ENCODE results near the gene EXOSC10. TPM values are rescaled to one million over a fixed set of nuclear protein-coding genes. Genes with fewer than 3 reads are reported as not detected.

EXOSC10 gene
- total and polyA plus RNA-seq, 4 experiments from 2014 or later, result 30.1 to 84.4 (median 65.6) TPM

GRCh38 chr1:11026903-11027302 is 72.8 kb downstream of the EXOSC10 start:
- peaks cover 18 to 28% (median 19%) of the 10 kb centered on the region in 4 donors for H3K4me1 Mint-ChIP-seq
- no peaks in the 10 kb centered on the region for H3K27me3 Mint-ChIP-seq
- Histone ChIP-seq H3K4me1 (ENCODE audit: insufficient read depth, low read length) (no peaks in the 10 kb centered on the region), H3K4me3 (ENCODE audit: low read length in 2 of 2) (no peak overlapping the region), H3K27ac (ENCODE audit: low read depth, low read length) (no peak overlapping the region), H3K36me3 (ENCODE audit: insufficient read depth, low read length) (peaks cover 29% of the 10 kb centered on the region), H3K9me3 (ENCODE audit: control insufficient read depth in 1 of 2, low read length in 2 of 2) (no peaks in the 10 kb centered on the region), H3K27me3 (ENCODE audit: insufficient read depth, low read length) (no peaks in the 10 kb centered on the region)
- intact Hi-C loops (cut with micrococcal nuclease), result no loop called here
- CTCF ChIA-PET (ENCODE audit: partially characterized antibody), result interaction anchor here (1.1 to 1.6 kb wide), 2 partner anchors 9 to 10 kb away, joined by 3 to 8 read pairs; no protein-coding TSS in a partner anchor
- peaks cover 40 to 66% of the 10 kb centered on the region in 2 donors for H3K36me3 Mint-ChIP-seq
- DNase-seq, result no peak
- H3K27ac Mint-ChIP-seq, result peak overlapping the region in 2 of 7 donors; percentile 6 to 17
- POLR2A ChIA-PET (ENCODE audit: partially characterized antibody), result interaction anchor here (0.6 to 1.5 kb wide), 3 partner anchors 14 to 36 kb away, joined by 3 to 4 read pairs (median 3); partner anchors contain the start of gene TARDBP
- no peaks in the 10 kb centered on the region for H3K9me3 Mint-ChIP-seq
- no peak overlapping the region for H3K4me3 Mint-ChIP-seq

GRCh38 chr1:11026052-11026451 is 73.6 kb downstream of the EXOSC10 start:
- POLR2A ChIA-PET (ENCODE audit: partially characterized antibody), result no interaction called here
- Histone ChIP-seq H3K4me3 (ENCODE audit: low read length in 2 of 2) (no peak overlapping the region), H3K9me3 (ENCODE audit: control insufficient read depth in 1 of 2, low read length in 2 of 2) (no peaks in the 10 kb centered on the region), H3K36me3 (ENCODE audit: insufficient read depth, low read length) (peaks cover 38% of the 10 kb centered on the region), H3K27ac (ENCODE audit: low read depth, low read length) (no peak overlapping the region), H3K4me1 (ENCODE audit: insufficient read depth, low read length) (no peaks in the 10 kb centered on the region), H3K27me3 (ENCODE audit: insufficient read depth, low read length) (no peaks in the 10 kb centered on the region)
- Mint-ChIP-seq H3K27me3 (no peaks in the 10 kb centered on the region), H3K9me3 (no peaks in the 10 kb centered on the region), H3K27ac (no peak overlapping the region), H3K4me3 (no peak overlapping the region), H3K4me1 (peaks cover 19 to 29% (median 20%) of the 10 kb centered on the region in 4 donors), H3K36me3 (peaks cover 42 to 75% of the 10 kb centered on the region in 2 donors)
- no peak for DNase-seq
- intact Hi-C loops (cut with micrococcal nuclease), result no loop called here
- CTCF ChIA-PET (ENCODE audit: partially characterized antibody), result no interaction called here

- CTCF ChIA-PET (ENCODE audit: partially characterized antibody), result no interaction called here
- H3K9me3 Mint-ChIP-seq, result no peaks in the 10 kb centered on the region
- H3K36me3 Mint-ChIP-seq, result peaks cover 41 to 79% of the 10 kb centered on the region in 2 donors
- POLR2A ChIA-PET (ENCODE audit: partially characterized antibody), result interaction anchor here (1.5 kb wide), 1 partner anchor 13 kb away, joined by 4 read pairs; the partner anchor contains the start of gene TARDBP
- no peaks in the 10 kb centered on the region for H3K4me1 ChIP-seq (ENCODE audit: insufficient read depth, low read length)
- H3K4me3 ChIP-seq (ENCODE audit: low read length in 2 of 2), result no peak overlapping the region
- intact Hi-C loops (cut with micrococcal nuclease), result no loop called here
- no peak overlapping the region for H3K4me3 Mint-ChIP-seq
- peak overlapping the region in 1 of 7 donors; percentile 46 for H3K27ac Mint-ChIP-seq
- H3K27me3 Mint-ChIP-seq, result no peaks in the 10 kb centered on the region
- no peaks in the 10 kb centered on the region for H3K27me3 ChIP-seq (ENCODE audit: insufficient read depth, low read length)
- no peak overlapping the region for H3K27ac ChIP-seq (ENCODE audit: low read depth, low read length)
- no peak for DNase-seq
- H3K4me1 Mint-ChIP-seq, result peaks cover 19 to 29% (median 20%) of the 10 kb centered on the region in 4 donors
- peaks cover 42% of the 10 kb centered on the region for H3K36me3 ChIP-seq (ENCODE audit: insufficient read depth, low read length)
- no peaks in the 10 kb centered on the region for H3K9me3 ChIP-seq (ENCODE audit: control insufficient read depth in 1 of 2, low read length in 2 of 2)
Measured at GRCh38 chr1:11025618-11026017, 74.1 kb downstream of the EXOSC10 start.

- Mint-ChIP-seq H3K27ac (peak overlapping the region in 1 of 7 donors; percentile 27), H3K4me1 (peaks cover 19 to 29% (median 20%) of the 10 kb centered on the region in 4 donors), H3K9me3 (no peaks in the 10 kb centered on the region), H3K4me3 (no peak overlapping the region), H3K36me3 (peaks cover 44 to 79% of the 10 kb centered on the region in 2 donors), H3K27me3 (no peaks in the 10 kb centered on the region)
- Histone ChIP-seq H3K4me3 (ENCODE audit: low read length in 2 of 2) (no peak overlapping the region), H3K27me3 (ENCODE audit: insufficient read depth, low read length) (no peaks in the 10 kb centered on the region), H3K4me1 (ENCODE audit: insufficient read depth, low read length) (no peaks in the 10 kb centered on the region), H3K9me3 (ENCODE audit: control insufficient read depth in 1 of 2, low read length in 2 of 2) (no peaks in the 10 kb centered on the region), H3K27ac (ENCODE audit: low read depth, low read length) (no peak overlapping the region), H3K36me3 (ENCODE audit: insufficient read depth, low read length) (peaks cover 50% of the 10 kb centered on the region)
- ChIA-PET POLR2A (ENCODE audit: partially characterized antibody) (interaction anchor here (1.5 kb wide), 1 partner anchor 12 kb away, joined by 4 read pairs; the partner anchor contains the start of gene TARDBP), CTCF (ENCODE audit: partially characterized antibody) (interaction anchor here (1.1 to 1.4 kb wide), 2 partner anchors 11 to 13 kb away, joined by 3 read pairs; no protein-coding TSS in a partner anchor)
- intact Hi-C loops (cut with micrococcal nuclease), result no loop called here
- no peak for DNase-seq
Measured at GRCh38 chr1:11024874-11025203, 74.8 kb downstream of the EXOSC10 start.

- Histone ChIP-seq H3K27me3 (ENCODE audit: insufficient read depth, low read length) (no peaks in the 10 kb centered on the region), H3K4me3 (ENCODE audit: low read length in 2 of 2) (no peak overlapping the region), H3K9me3 (ENCODE audit: control insufficient read depth in 1 of 2, low read length in 2 of 2) (no peaks in the 10 kb centered on the region), H3K4me1 (ENCODE audit: insufficient read depth, low read length) (no peaks in the 10 kb centered on the region), H3K36me3 (ENCODE audit: insufficient read depth, low read length) (peaks cover 53% of the 10 kb centered on the region), H3K27ac (ENCODE audit: low read depth, low read length) (no peak overlapping the region)
- H3K27me3 Mint-ChIP-seq, result no peaks in the 10 kb centered on the region
- DNase-seq, result no peak
- H3K4me3 Mint-ChIP-seq, result no peak overlapping the region
- intact Hi-C loops (cut with micrococcal nuclease), result no loop called here
- CTCF ChIA-PET (ENCODE audit: partially characterized antibody), result interaction anchor here (1.1 to 1.4 kb wide), 2 partner anchors 11 to 14 kb away, joined by 3 read pairs; no protein-coding TSS in a partner anchor
- peaks cover 44 to 82% of the 10 kb centered on the region in 2 donors for H3K36me3 Mint-ChIP-seq
- peak overlapping the region in 2 of 7 donors; percentile 27 to 44 for H3K27ac Mint-ChIP-seq
- peaks cover 19 to 29% (median 20%) of the 10 kb centered on the region in 4 donors for H3K4me1 Mint-ChIP-seq
- H3K9me3 Mint-ChIP-seq, result no peaks in the 10 kb centered on the region
- POLR2A ChIA-PET (ENCODE audit: partially characterized antibody), result interaction anchor here (1.5 kb wide), 1 partner anchor 12 kb away, joined by 4 read pairs; the partner anchor contains the start of gene TARDBP
Measured at GRCh38 chr1:11024154-11024873, 75.4 kb downstream of the EXOSC10 start.

- CTCF ChIA-PET (ENCODE audit: partially characterized antibody), result interaction anchor here (1.4 kb wide), 1 partner anchor 13 kb away, joined by 3 read pairs; no protein-coding TSS in a partner anchor
- Mint-ChIP-seq H3K27me3 (no peaks in the 10 kb centered on the region), H3K4me1 (peaks cover 24 to 36% (median 25%) of the 10 kb centered on the region in 4 donors), H3K27ac (peak overlapping the region in 3 of 7 donors; percentile 6 to 79 (median 60)), H3K36me3 (peaks cover 54 to 91% of the 10 kb centered on the region in 2 donors), H3K4me3 (no peak overlapping the region), H3K9me3 (no peaks in the 10 kb centered on the region)
- no peaks in the 10 kb centered on the region for H3K9me3 ChIP-seq (ENCODE audit: control insufficient read depth in 1 of 2, low read length in 2 of 2)
- no peak for DNase-seq
- no peak overlapping the region for H3K27ac ChIP-seq (ENCODE audit: low read depth, low read length)
- H3K36me3 ChIP-seq (ENCODE audit: insufficient read depth, low read length), result peaks cover 64% of the 10 kb centered on the region
- intact Hi-C loops (cut with micrococcal nuclease), result no loop called here
- POLR2A ChIA-PET (ENCODE audit: partially characterized antibody), result no interaction called here
- no peaks in the 10 kb centered on the region for H3K27me3 ChIP-seq (ENCODE audit: insufficient read depth, low read length)
- H3K4me3 ChIP-seq (ENCODE audit: low read length in 2 of 2), result no peak overlapping the region
- H3K4me1 ChIP-seq (ENCODE audit: insufficient read depth, low read length), result no peaks in the 10 kb centered on the region
Measured at GRCh38 chr1:11023201-11023600, 76.5 kb downstream of the EXOSC10 start.

GRCh38 chr1:11019971-11020370 is 79.7 kb downstream of the EXOSC10 start:
- Histone ChIP-seq H3K27me3 (ENCODE audit: insufficient read depth, low read length) (no peaks in the 10 kb centered on the region), H3K27ac (ENCODE audit: low read depth, low read length) (no peak overlapping the region), H3K4me1 (ENCODE audit: insufficient read depth, low read length) (peaks cover 22% of the 10 kb centered on the region), H3K9me3 (ENCODE audit: control insufficient read depth in 1 of 2, low read length in 2 of 2) (no peaks in the 10 kb centered on the region), H3K36me3 (ENCODE audit: insufficient read depth, low read length) (peaks cover 75% of the 10 kb centered on the region), H3K4me3 (ENCODE audit: low read length in 2 of 2) (no peak overlapping the region)
- H3K27ac Mint-ChIP-seq, result no peak overlapping the region
- H3K36me3 Mint-ChIP-seq, result peaks cover 57 to 80% of the 10 kb centered on the region in 2 donors
- no peaks in the 10 kb centered on the region for H3K27me3 Mint-ChIP-seq
- CTCF ChIA-PET (ENCODE audit: partially characterized antibody), result interaction anchor here (2.7 kb wide), 1 partner anchor 17 kb away, joined by 6 read pairs; no protein-coding TSS in a partner anchor
- intact Hi-C loops (cut with micrococcal nuclease), result no loop called here
- no peak overlapping the region for H3K4me3 Mint-ChIP-seq
- peaks cover 26 to 45% (median 34%) of the 10 kb centered on the region in 4 donors for H3K4me1 Mint-ChIP-seq
- POLR2A ChIA-PET (ENCODE audit: partially characterized antibody), result no interaction called here
- no peak for DNase-seq
- no peaks in the 10 kb centered on the region for H3K9me3 Mint-ChIP-seq

Measured in CD4-positive, alpha-beta memory T cell (primary cell).